ENCODE results near the gene FLOT2.

FLOT2 gene

GRCh38 chr17:28928061-28928460 is 30.5 kb upstream of the FLOT2 start:
- TF ChIP-seq CTCF (IDR thresholded peaks at IDR 0.05; ENCODE audit: low read depth, low read length, missing control alignments): no peak
- no peak for DNase-seq (ENCODE audit: low read depth)
- H3K4me3 ChIP-seq (ENCODE audit: low read depth, low read length): no peak overlapping the region
- in situ Hi-C loops (cut with HindIII; ENCODE audit: low sequenced_read_pairs): no loop called here

GRCh38 chr17:28926786-28927185 is 29.3 kb upstream of the FLOT2 start:
- no peak overlapping the region for H3K4me3 ChIP-seq (ENCODE audit: low read depth, low read length)
- DNase-seq (ENCODE audit: low read depth): no peak
- no peak for TF ChIP-seq CTCF (IDR thresholded peaks at IDR 0.05; ENCODE audit: low read depth, low read length, missing control alignments)
- in situ Hi-C loops (cut with HindIII; ENCODE audit: low sequenced_read_pairs): no loop called here

GRCh38 chr17:28926366-28926765 is 28.8 kb upstream of the FLOT2 start:
- no peak overlapping the region for H3K4me3 ChIP-seq (ENCODE audit: low read depth, low read length)
- in situ Hi-C loops (cut with HindIII; ENCODE audit: low sequenced_read_pairs): no loop called here
- TF ChIP-seq CTCF (IDR thresholded peaks at IDR 0.05; ENCODE audit: low read depth, low read length, missing control alignments): no peak
- DNase-seq (ENCODE audit: low read depth): no peak

- no peak overlapping the region for H3K4me3 ChIP-seq (ENCODE audit: low read depth, low read length)
- TF ChIP-seq CTCF (IDR thresholded peaks at IDR 0.05; ENCODE audit: low read depth, low read length, missing control alignments): no peak
- peak; percentile 76 for DNase-seq (ENCODE audit: low read depth)
- in situ Hi-C loops (cut with HindIII; ENCODE audit: low sequenced_read_pairs): no loop called here
These were observed 28.4 kb upstream of the FLOT2 start for GRCh38 chr17:28925912-28926365.

GRCh38 chr17:28920201-28920600 is 22.7 kb upstream of the FLOT2 start:
- no peak for TF ChIP-seq CTCF (IDR thresholded peaks at IDR 0.05; ENCODE audit: low read depth, low read length, missing control alignments)
- no peak overlapping the region for H3K4me3 ChIP-seq (ENCODE audit: low read depth, low read length)

GRCh38 chr17:28918295-28918694 is 20.8 kb upstream of the FLOT2 start:
- DNase-seq (ENCODE audit: low read depth): no peak
- no peak overlapping the region for H3K4me3 ChIP-seq (ENCODE audit: low read depth, low read length)
- no peak for TF ChIP-seq CTCF (IDR thresholded peaks at IDR 0.05; ENCODE audit: low read depth, low read length, missing control alignments)
- in situ Hi-C loops (cut with HindIII; ENCODE audit: low sequenced_read_pairs): no loop called here

More at GRCh38 chr17:28920201-28920600, 22.7 kb upstream of the FLOT2 start:
- in situ Hi-C loops (cut with HindIII; ENCODE audit: low sequenced_read_pairs): no loop called here
- no peak for DNase-seq (ENCODE audit: low read depth)

GRCh38 chr17:28917465-28917864 is 19.9 kb upstream of the FLOT2 start:
- no peak for DNase-seq (ENCODE audit: low read depth)
- TF ChIP-seq CTCF (IDR thresholded peaks at IDR 0.05; ENCODE audit: low read depth, low read length, missing control alignments): no peak
- no peak overlapping the region for H3K4me3 ChIP-seq (ENCODE audit: low read depth, low read length)
- in situ Hi-C loops (cut with HindIII; ENCODE audit: low sequenced_read_pairs): no loop called here

Data from astrocyte of the cerebellum (primary cell).